Measurements from ENCODE around the gene SMIM20. TPM values are rescaled to one million over a fixed set of nuclear protein-coding genes. Genes with fewer than 3 reads are reported as not detected.

SMIM20 gene
- total RNA-seq, 4 donors from 2014 or later = 36.4 to 59.4 (median 48.3) TPM

- no peak for TF ChIP-seq CTCF (IDR thresholded peaks at IDR 0.05 in 4 of 5, conservative IDR thresholded peaks at IDR 0.05 in 1 of 5)
- TF ChIP-seq POLR2A (IDR thresholded peaks at IDR 0.05) = no peak
- peaks cover 50 to 65% of the 10 kb centered on the region in 2 donors for H3K4me1 ChIP-seq
- in situ Hi-C loops (cut with MboI; ENCODE audit: low sequenced_read_pairs in 4 of 4) = loop anchor here in 1 of 4 donors (25.0 kb wide), 1 partner anchor 111 kb away; no protein-coding TSS in a partner anchor
- no peak overlapping the region for H3K27ac ChIP-seq
- DNase-seq (no peak), ATAC-seq (no peak)
- H3K36me3 ChIP-seq = no peaks in the 10 kb centered on the region
- intact Hi-C loops (cut with DNase I; ENCODE audit: low total_unique reads) = loop anchor here (5.0 to 10.0 kb wide), 3 partner anchors 158 to 486 kb away; partner anchors contain the start of gene RBPJ
- no peaks in the 10 kb centered on the region for H3K9me3 ChIP-seq
- H3K27me3 ChIP-seq = no peaks in the 10 kb centered on the region
- H3K4me3 ChIP-seq = no peak overlapping the region
These were observed 12.4 kb downstream of the SMIM20 start for GRCh38 chr4:25926462-25926861.

- TF ChIP-seq POLR2A (IDR thresholded peaks at IDR 0.05) (no peak), CTCF (IDR thresholded peaks at IDR 0.05 in 4 of 5, conservative IDR thresholded peaks at IDR 0.05 in 1 of 5) (no peak)
- intact Hi-C loops (cut with DNase I; ENCODE audit: low total_unique reads) (loop anchor here (2.0 to 10.0 kb wide), 4 partner anchors 13 to 485 kb away; partner anchors contain the start of genes RBPJ and SMIM20), in situ Hi-C loops (cut with MboI; ENCODE audit: low sequenced_read_pairs in 4 of 4) (loop anchor here in 1 of 4 donors (25.0 kb wide), 1 partner anchor 110 kb away; no protein-coding TSS in a partner anchor)
These were observed 13.6 kb downstream of the SMIM20 start for GRCh38 chr4:25927361-25928195.

GRCh38 chr4:25928379-25929297, 14.6 kb downstream of the SMIM20 start:
- Histone ChIP-seq H3K36me3 (no peaks in the 10 kb centered on the region), H3K27me3 (no peaks in the 10 kb centered on the region), H3K27ac (peak overlapping the region; percentile 56 to 74 (median 63)), H3K4me3 (peak overlapping the region in 2 of 4 donors; percentile 1 to 14), H3K9me3 (no peaks in the 10 kb centered on the region), H3K4me1 (peaks cover 28 to 43% of the 10 kb centered on the region in 2 donors)
- peak; percentile 55 to 76 for ATAC-seq
- intact Hi-C loops (cut with DNase I; ENCODE audit: low total_unique reads) = loop anchor here (2.0 to 10.0 kb wide), 4 partner anchors 14 to 484 kb away; partner anchors contain the start of genes RBPJ and SMIM20
- no peak for TF ChIP-seq CTCF (IDR thresholded peaks at IDR 0.05 in 4 of 5, conservative IDR thresholded peaks at IDR 0.05 in 1 of 5)
- no peak for TF ChIP-seq POLR2A (IDR thresholded peaks at IDR 0.05)
- in situ Hi-C loops (cut with MboI; ENCODE audit: low sequenced_read_pairs in 4 of 4) = loop anchor here in 1 of 4 donors (25.0 kb wide), 1 partner anchor 109 kb away; no protein-coding TSS in a partner anchor
- no peak for DNase-seq

More at GRCh38 chr4:25927361-25928195, 13.6 kb downstream of the SMIM20 start:
- no peak for DNase-seq
- H3K4me1 ChIP-seq = peaks cover 39 to 54% of the 10 kb centered on the region in 2 donors
- no peaks in the 10 kb centered on the region for H3K36me3 ChIP-seq
- H3K27ac ChIP-seq = peak overlapping the region; percentile 56 to 74 (median 63)
- H3K27me3 ChIP-seq = no peaks in the 10 kb centered on the region
- no peak for ATAC-seq
- H3K9me3 ChIP-seq = no peaks in the 10 kb centered on the region
- H3K4me3 ChIP-seq = peak overlapping the region in 1 of 4 donors; percentile 1

- intact Hi-C loops (cut with DNase I; ENCODE audit: low total_unique reads) = loop anchor here (2.0 to 10.0 kb wide), 4 partner anchors 14 to 483 kb away; partner anchors contain the start of genes RBPJ and SMIM20
- no peak for TF ChIP-seq POLR2A (IDR thresholded peaks at IDR 0.05)
- TF ChIP-seq CTCF (IDR thresholded peaks at IDR 0.05 in 4 of 5, conservative IDR thresholded peaks at IDR 0.05 in 1 of 5) = no peak
- Histone ChIP-seq H3K9me3 (no peaks in the 10 kb centered on the region), H3K27ac (peak overlapping the region; percentile 56 to 74 (median 63)), H3K4me1 (peaks cover 22 to 39% of the 10 kb centered on the region in 2 donors), H3K36me3 (no peaks in the 10 kb centered on the region), H3K27me3 (no peaks in the 10 kb centered on the region), H3K4me3 (no peak overlapping the region)
- DNase-seq (no peak), ATAC-seq (no peak)
- in situ Hi-C loops (cut with MboI; ENCODE audit: low sequenced_read_pairs in 4 of 4) = loop anchor here in 1 of 4 donors (25.0 kb wide), 1 partner anchor 108 kb away; no protein-coding TSS in a partner anchor
These were observed 15.3 kb downstream of the SMIM20 start for GRCh38 chr4:25929298-25929686.

Data from gastrocnemius medialis (tissue), 4 donors.